IMR-90 (cell line): ENCODE data around the gene SEMA3C. TPM values are rescaled to one million over a fixed set of nuclear protein-coding genes. Genes with fewer than 3 reads are reported as not detected.

Experiments
- ATAC-seq: fragments of 200-7000 bp; cut with Tn5 transposase; 2 replicates; pipeline ENCODE4 v1.9.1; 2020; ENCODE audit warnings: low read depth, mild to moderate bottlenecking, moderate library complexity
- BruUV-seq: library from RNA; stranded (reverse); fragments of 400-500 nt; replicated peaks from 2 replicates; lab custom pipeline; 2021; lab: Mats Ljungman, UMichigan
- CTCF ChIA-PET: fragments of 300-600 bp; formaldehyde crosslinking; extraction: SDS; loops from one replicate; lab custom pipeline; 2021; ENCODE audit warnings: antibody characterized with exemption; lab: Yijun Ruan, JAX
- POLR2A ChIA-PET: fragments of 300-600 bp; sonication (Branson Sonifier 250); formaldehyde crosslinking; loops from one replicate; lab custom pipeline; 2022; ENCODE audit warnings: antibody characterized with exemption; ENCODE audit not compliant: unreplicated experiment; lab: Charles Lee
- DNase-seq: peaks from one replicate; pipeline ENCODE4 v3.0.0; 2013
- H2AFZ ChIP-seq: replicated peaks from 2 replicates; pipeline ENCODE3; 2013; ENCODE audit warnings: low read length, mild to moderate bottlenecking; ENCODE audit not compliant: poor library complexity
- H2AK5ac ChIP-seq: 2 replicates; pipeline ENCODE4 v1.6.1; 2013; ENCODE audit warnings: low read depth, low read length, inconsistent platforms
- H2AK9ac ChIP-seq: replicated peaks from 2 replicates; pipeline ENCODE3; 2013; ENCODE audit warnings: mild to moderate bottlenecking, low read depth, low read length, moderate library complexity; ENCODE audit not compliant: poor library complexity
- H2BK120ac ChIP-seq: 2 replicates; pipeline ENCODE4 v1.6.1; 2013; ENCODE audit warnings: low read depth, low read length, inconsistent platforms
- H2BK15ac ChIP-seq: 3 replicates; pipeline ENCODE4 v1.6.1; 2013; ENCODE audit warnings: low read depth, low read length, inconsistent platforms
- H2BK20ac ChIP-seq: 2 replicates; pipeline ENCODE4 v1.6.1; 2013; ENCODE audit warnings: low read depth, mild to moderate bottlenecking, inconsistent platforms, low read length, moderate library complexity
- H2BK5ac ChIP-seq: 2 replicates; pipeline ENCODE4 v1.6.1; 2013; ENCODE audit warnings: mild to moderate bottlenecking, low read depth, low read length, inconsistent platforms; ENCODE audit not compliant: poor library complexity, severe bottlenecking
- H3K14ac ChIP-seq: replicated peaks from 2 replicates; pipeline ENCODE4 v1.6.1; 2013; ENCODE audit warnings: low read depth, low read length, inconsistent platforms
- H3K18ac ChIP-seq: 2 replicates; pipeline ENCODE4 v1.6.1; 2013; ENCODE audit warnings: low read depth, low read length, control low read depth
- H3K23ac ChIP-seq: 2 replicates; pipeline ENCODE4 v1.6.1; 2013; ENCODE audit warnings: low read depth, low read length, inconsistent platforms
- H3K27ac ChIP-seq: 2 replicates; pipeline ENCODE4 v1.5.1; 2013; ENCODE audit warnings: mild to moderate bottlenecking, control low read depth, low read length; ENCODE audit not compliant: insufficient read depth
- H3K27me3 ChIP-seq: 2 replicates; pipeline ENCODE4 v1.6.1; 2013; ENCODE audit warnings: low read length; ENCODE audit not compliant: control insufficient read depth, insufficient read depth
- H3K36me3 ChIP-seq: 2 replicates; pipeline ENCODE4 v1.6.1; 2013; ENCODE audit warnings: low read length, mixed read lengths; ENCODE audit not compliant: control insufficient read depth, insufficient read depth
- H3K4ac ChIP-seq: 2 replicates; pipeline ENCODE4 v1.6.1; 2013; ENCODE audit warnings: low read depth, low read length, inconsistent platforms
- H3K4me1 ChIP-seq: 2 replicates; pipeline ENCODE4 v1.6.1; 2013; ENCODE audit warnings: low read length, mixed read lengths; ENCODE audit not compliant: control insufficient read depth, insufficient read depth
- H3K4me2 ChIP-seq: 2 replicates; pipeline ENCODE4 v1.6.1; 2013; ENCODE audit warnings: low read depth, mild to moderate bottlenecking, control low read depth, low read length, moderate library complexity
- H3K4me3 ChIP-seq: 2 replicates; pipeline ENCODE4 v1.5.1; 2013; ENCODE audit warnings: low read depth, mild to moderate bottlenecking, control low read depth, low read length, moderate library complexity; ENCODE audit not compliant: insufficient read depth
- H3K56ac ChIP-seq: 2 replicates; pipeline ENCODE4 v1.6.1; 2013; ENCODE audit warnings: low read length, inconsistent platforms; ENCODE audit not compliant: insufficient read depth; ENCODE audit errors: extremely low read depth
- H3K79me1 ChIP-seq, 2 experiments: 2 replicates each; pipeline ENCODE4 v1.6.1; 2013; ENCODE audit warnings: low read length in 2 of 2, inconsistent platforms in 1 of 2, low read depth in 1 of 2
- H3K9ac ChIP-seq: 2 replicates; pipeline ENCODE4 v1.6.1; 2013; ENCODE audit warnings: low read depth, low read length, control low read depth
- H3K9me1 ChIP-seq: 2 replicates; pipeline ENCODE4 v1.6.1; 2013; ENCODE audit warnings: low read length, inconsistent platforms; ENCODE audit not compliant: insufficient read depth
- H3K9me3 ChIP-seq: 2 replicates; pipeline ENCODE4 v1.6.1; 2013; ENCODE audit warnings: low read length; ENCODE audit not compliant: control insufficient read depth, insufficient read depth
- H4K20me1 ChIP-seq: 2 replicates; pipeline ENCODE4 v1.6.1; 2013; ENCODE audit warnings: low read length, inconsistent platforms; ENCODE audit not compliant: insufficient read depth
- H4K5ac ChIP-seq: 2 replicates; pipeline ENCODE4 v1.6.1; 2013; ENCODE audit warnings: mild to moderate bottlenecking, low read depth, low read length, control low read depth
- H4K8ac ChIP-seq, 2 experiments: 2 replicates each; pipeline ENCODE4 v1.6.1; 2013; ENCODE audit warnings: low read depth in 2 of 2, low read length in 2 of 2, control low read depth in 1 of 2, inconsistent platforms in 1 of 2
- H4K91ac ChIP-seq: 2 replicates; pipeline ENCODE4 v1.6.1; 2013; ENCODE audit warnings: low read depth, low read length, inconsistent platforms; ENCODE audit not compliant: insufficient read depth
- BHLHE40 ChIP-seq: fragments of 150-350 bp; IDR thresholded peaks from 2 replicates; pipeline ENCODE4 v1.6.1; 2016; ENCODE audit warnings: mild to moderate bottlenecking, low read depth, low read length
- CEBPB ChIP-seq: IDR thresholded peaks from 2 replicates; pipeline ENCODE4 v1.6.1; 2012; ENCODE audit warnings: low read depth, low read length, improper control_type of control experiment
- ELK1 ChIP-seq: fragments of 150-350 bp; IDR thresholded peaks from 2 replicates; pipeline ENCODE4 v1.6.1; 2016; ENCODE audit warnings: low read depth, mild to moderate bottlenecking, low read length, moderate library complexity, borderline replicate concordance
- FOS ChIP-seq: fragments of 150-350 bp; IDR thresholded peaks from 2 replicates; pipeline ENCODE4 v1.6.1; 2016; ENCODE audit warnings: low read depth, low read length
- MAFK ChIP-seq: IDR thresholded peaks from 2 replicates; pipeline ENCODE4 v1.6.1; 2012; ENCODE audit warnings: low read depth, low read length, improper control_type of control experiment
- MAZ ChIP-seq: IDR thresholded peaks from 2 replicates; pipeline ENCODE4 v1.6.1; 2012; ENCODE audit warnings: low read depth, mild to moderate bottlenecking, low read length, improper control_type of control experiment, moderate library complexity, borderline replicate concordance
- NFE2L2 ChIP-seq: fragments of 150-350 bp; IDR thresholded peaks from 2 replicates; pipeline ENCODE4 v1.6.1; 2016; ENCODE audit warnings: low read depth, mild to moderate bottlenecking, low read length
- POLR2A ChIP-seq: IDR thresholded peaks from 2 replicates; pipeline ENCODE4 v1.6.1; 2012; ENCODE audit warnings: mild to moderate bottlenecking, low read depth, low read length
- RAD21 ChIP-seq: IDR thresholded peaks from 2 replicates; pipeline ENCODE4 v1.6.1; 2012; ENCODE audit warnings: low read length, improper control_type of control experiment
- RCOR1 ChIP-seq: IDR thresholded peaks from 2 replicates; pipeline ENCODE4 v1.6.1; 2012; ENCODE audit warnings: mild to moderate bottlenecking, low read length, improper control_type of control experiment; ENCODE audit not compliant: insufficient replicate concordance
- RFX5 ChIP-seq: IDR thresholded peaks from 2 replicates; pipeline ENCODE4 v1.8.0; 2012; ENCODE audit warnings: low read depth, mild to moderate bottlenecking, low read length, moderate library complexity
- SMC3 ChIP-seq: fragments of 150-350 bp; IDR thresholded peaks from 2 replicates; pipeline ENCODE4 v1.6.1; 2016; ENCODE audit warnings: low read depth, mild to moderate bottlenecking, antibody characterized with exemption, low read length, moderate library complexity
- WGBS, 2 experiments: methylation state at CpG; one replicate each; pipeline versions ENCODE4 v1.1.5 to v1.1.7; 2013; ENCODE audit warnings: missing lambda C conversion rate in 2 of 2; ENCODE audit not compliant: insufficient read length in 1 of 2; ENCODE audit errors: extremely low coverage in 2 of 2; 5-methylcytosine and 5-hydroxymethylcytosine counted together
- dilution Hi-C: fragments of 300-500 bp; cut with HindIII; formaldehyde crosslinking; loops from one replicate; pipeline ENCODE4 v1.14.3; 2018; ENCODE audit warnings: low sequenced_read_pairs; ENCODE audit not compliant: unreplicated experiment
- in situ Hi-C: fragments of 300-500 bp; cut with MboI; formaldehyde crosslinking; loops from 3 replicates; pipeline ENCODE4 v1.14.3; 2019; ENCODE audit warnings: low sequenced_read_pairs, inconsistent platforms, mixed read lengths
- intact Hi-C: fragments of 100-400 bp; cut with micrococcal nuclease; formaldehyde crosslinking; loops from 2 replicates; pipeline ENCODE4 v1.10.0; 2022
- polyA plus RNA-seq, 3 experiments: library from polyadenylated mRNA; depleted of rRNA; stranded (reverse); fragments of >200 nt; gene quantifications; 2 replicates each; pipeline ENCODE4 v1.2.3, GENCODE V29; 2012; ENCODE audit warnings: low replicate concordance in 1 of 3
- total RNA-seq: library from RNA; depleted of rRNA; stranded (reverse); fragments of >200 nt; gene quantifications from 2 replicates; pipeline ENCODE4 v1.2.3, GENCODE V29; 2012
- TF ChIP-seq, protein P1 (sequence below): conservative IDR thresholded peaks from 2 replicates; pipeline ENCODE4 v1.5.1; 2012; ENCODE audit warnings: mild to moderate bottlenecking, low read depth, low read length, improper control_type of control experiment
- TF ChIP-seq, protein P2 (sequence below): fragments of 150-350 bp; IDR thresholded peaks from 2 replicates; pipeline ENCODE4 v1.6.1; 2017; ENCODE audit warnings: mild to moderate bottlenecking, antibody characterized with exemption, low read length, low read depth

The SEMA3C gene
- total and polyA plus RNA-seq, 2 of the 4 experiments (the other 2 are of a cell fraction): 21.2 to 97.1 TPM

DNA sequence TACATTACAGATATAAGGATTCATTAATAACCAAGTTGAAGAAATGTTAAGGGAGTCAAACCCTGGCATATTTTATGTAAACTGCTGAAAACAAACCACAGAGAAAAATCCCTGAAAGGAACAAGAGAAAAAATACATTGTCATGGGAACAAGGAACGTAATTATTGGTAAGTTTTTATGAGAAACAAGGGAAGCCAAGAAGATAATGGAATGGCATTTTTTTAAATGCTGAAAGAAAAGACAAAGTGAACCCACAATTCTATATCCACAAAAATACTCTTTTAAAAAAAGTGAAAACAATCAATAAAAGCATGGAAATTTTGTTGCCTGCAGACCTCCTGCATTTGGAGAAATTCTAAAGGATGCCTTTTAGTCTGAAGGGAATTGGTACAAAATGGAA, 144.0 kb downstream of the SEMA3C start:
- ATAC-seq: no peak
- H3K27me3 ChIP-seq: no peaks in the 10 kb centered on the region
- H3K9ac ChIP-seq: no peak overlapping the region
- no TSS peak for BruUV-seq
- no peak overlapping the region for H2BK5ac ChIP-seq
- no peak overlapping the region for H2AK5ac ChIP-seq
- intact Hi-C loops: loop anchor here (5.0 kb wide), 1 partner anchor 57 kb away; no protein-coding TSS in a partner anchor
- H3K9me3 ChIP-seq: no peaks in the 10 kb centered on the region
- dilution Hi-C loops: no loop called here
- no peak overlapping the region for H3K27ac ChIP-seq
- no peak overlapping the region for H4K5ac ChIP-seq
- H4K8ac ChIP-seq: no peak overlapping the region
- H3K14ac ChIP-seq: no peak overlapping the region
- no peaks in the 10 kb centered on the region for H4K20me1 ChIP-seq
- no peak overlapping the region for H3K56ac ChIP-seq
- DNase-seq: no peak
- H3K4me3 ChIP-seq: no peak overlapping the region
- H2BK20ac ChIP-seq: no peak overlapping the region
- ChIA-PET CTCF (no interaction called here), POLR2A (no interaction called here)
- TF ChIP-seq MAFK (no peak), MAZ (no peak), BHLHE40 (no peak), RCOR1 (no peak), ELK1 (no peak), RAD21 (no peak), NFE2L2 (no peak), CEBPB (no peak), RFX5 (no peak), POLR2A (no peak), FOS (no peak), SMC3 (no peak)
- TF ChIP-seq, protein P1, sequence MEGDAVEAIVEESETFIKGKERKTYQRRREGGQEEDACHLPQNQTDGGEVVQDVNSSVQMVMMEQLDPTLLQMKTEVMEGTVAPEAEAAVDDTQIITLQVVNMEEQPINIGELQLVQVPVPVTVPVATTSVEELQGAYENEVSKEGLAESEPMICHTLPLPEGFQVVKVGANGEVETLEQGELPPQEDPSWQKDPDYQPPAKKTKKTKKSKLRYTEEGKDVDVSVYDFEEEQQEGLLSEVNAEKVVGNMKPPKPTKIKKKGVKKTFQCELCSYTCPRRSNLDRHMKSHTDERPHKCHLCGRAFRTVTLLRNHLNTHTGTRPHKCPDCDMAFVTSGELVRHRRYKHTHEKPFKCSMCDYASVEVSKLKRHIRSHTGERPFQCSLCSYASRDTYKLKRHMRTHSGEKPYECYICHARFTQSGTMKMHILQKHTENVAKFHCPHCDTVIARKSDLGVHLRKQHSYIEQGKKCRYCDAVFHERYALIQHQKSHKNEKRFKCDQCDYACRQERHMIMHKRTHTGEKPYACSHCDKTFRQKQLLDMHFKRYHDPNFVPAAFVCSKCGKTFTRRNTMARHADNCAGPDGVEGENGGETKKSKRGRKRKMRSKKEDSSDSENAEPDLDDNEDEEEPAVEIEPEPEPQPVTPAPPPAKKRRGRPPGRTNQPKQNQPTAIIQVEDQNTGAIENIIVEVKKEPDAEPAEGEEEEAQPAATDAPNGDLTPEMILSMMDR: no peak
- TF ChIP-seq, protein P2, sequence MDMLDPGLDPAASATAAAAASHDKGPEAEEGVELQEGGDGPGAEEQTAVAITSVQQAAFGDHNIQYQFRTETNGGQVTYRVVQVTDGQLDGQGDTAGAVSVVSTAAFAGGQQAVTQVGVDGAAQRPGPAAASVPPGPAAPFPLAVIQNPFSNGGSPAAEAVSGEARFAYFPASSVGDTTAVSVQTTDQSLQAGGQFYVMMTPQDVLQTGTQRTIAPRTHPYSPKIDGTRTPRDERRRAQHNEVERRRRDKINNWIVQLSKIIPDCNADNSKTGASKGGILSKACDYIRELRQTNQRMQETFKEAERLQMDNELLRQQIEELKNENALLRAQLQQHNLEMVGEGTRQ: no peak
- no peak overlapping the region for H3K4ac ChIP-seq
- in situ Hi-C loops: no loop called here
- no peak overlapping the region for H2AFZ ChIP-seq
- no peak overlapping the region for H3K4me2 ChIP-seq
- H4K91ac ChIP-seq: no peak overlapping the region
- no peak overlapping the region for H2BK120ac ChIP-seq
- no peak overlapping the region for H3K23ac ChIP-seq
- peaks cover 3% of the 10 kb centered on the region for H3K9me1 ChIP-seq
- no peak overlapping the region for H3K18ac ChIP-seq
- 0 out of 4 replicates have a peak, but pooled peaks cover 0 to 3% of the 10 kb centered on the region in 2 experiments for H3K79me1 ChIP-seq
- H3K36me3 ChIP-seq: peaks cover 3% of the 10 kb centered on the region; the same call in 1 of the 2 replicates
- peaks cover 3% of the 10 kb centered on the region; the same call in 1 of the 2 replicates for H3K4me1 ChIP-seq
- no peak overlapping the region for H2AK9ac ChIP-seq
- WGBS, 2 experiments: no CpG with 5 or more reads among the region's 1 CpG
- H2BK15ac ChIP-seq: no peak overlapping the region
